ENCODE measurements around the gene CERS3.

CERS3 gene

GRCh38 chr15:100353449-100353848 lies 175.3 kb downstream of the CERS3 start (continued):
- TF ChIP-seq TSHZ2 (CRISPR knock-in tag; IDR thresholded peaks at IDR 0.05): no peak
- TF ChIP-seq ISL1 (CRISPR knock-in tag; IDR thresholded peaks at IDR 0.05): no peak
- TF ChIP-seq ZNF70 (CRISPR knock-in tag; IDR thresholded peaks at IDR 0.05): no peak
- TF ChIP-seq CSDC2 (CRISPR knock-in tag; IDR thresholded peaks at IDR 0.05): no peak
- no peak for TF ChIP-seq TCF4 (CRISPR knock-in tag; IDR thresholded peaks at IDR 0.05; ENCODE audit: borderline replicate concordance)
- no peak for TF ChIP-seq BACH2 (CRISPR knock-in tag; IDR thresholded peaks at IDR 0.05; ENCODE audit: borderline replicate concordance)
- no peak for TF ChIP-seq ZFP30 (CRISPR knock-in tag; IDR thresholded peaks at IDR 0.05)
- no peak for TF ChIP-seq ESRRG (CRISPR knock-in tag; IDR thresholded peaks at IDR 0.05)
- TF ChIP-seq ZNF8 (CRISPR knock-in tag; IDR thresholded peaks at IDR 0.05): no peak
- no peak for TF ChIP-seq GLIS3 (CRISPR knock-in tag; IDR thresholded peaks at IDR 0.05)
- TF ChIP-seq RARB (CRISPR knock-in tag; IDR thresholded peaks at IDR 0.05): no peak
- TF ChIP-seq PPARA (CRISPR knock-in tag; IDR thresholded peaks at IDR 0.05; ENCODE audit: borderline replicate concordance): no peak

- no peak for ATAC-seq
- TF ChIP-seq ZFP3 (CRISPR knock-in tag; IDR thresholded peaks at IDR 0.05) (no peak), OSR1 (CRISPR knock-in tag; IDR thresholded peaks at IDR 0.05) (no peak), CSRNP3 (CRISPR knock-in tag; IDR thresholded peaks at IDR 0.05) (no peak), ARNTL (CRISPR knock-in tag; IDR thresholded peaks at IDR 0.05; ENCODE audit: borderline replicate concordance, low read depth) (no peak), BACH2 (CRISPR knock-in tag; IDR thresholded peaks at IDR 0.05; ENCODE audit: borderline replicate concordance) (no peak), SNAI2 (CRISPR knock-in tag; IDR thresholded peaks at IDR 0.05) (no peak), TOX (CRISPR knock-in tag; IDR thresholded peaks at IDR 0.05; ENCODE audit: borderline replicate concordance) (no peak), GLIS3 (CRISPR knock-in tag; IDR thresholded peaks at IDR 0.05) (no peak), TSHZ2 (CRISPR knock-in tag; IDR thresholded peaks at IDR 0.05) (no peak), POU6F1 (CRISPR knock-in tag; IDR thresholded peaks at IDR 0.05; ENCODE audit: borderline replicate concordance, low read depth) (no peak), ESRRG (CRISPR knock-in tag; IDR thresholded peaks at IDR 0.05) (no peak), PATZ1 (CRISPR knock-in tag; IDR thresholded peaks at IDR 0.05; ENCODE audit: borderline replicate concordance) (no peak)
These were observed 178.1 kb downstream of the CERS3 start for GRCh38 chr15:100350434-100351226.
